ENCODE data around the gene ASIC1.

ASIC1 gene

DNA sequence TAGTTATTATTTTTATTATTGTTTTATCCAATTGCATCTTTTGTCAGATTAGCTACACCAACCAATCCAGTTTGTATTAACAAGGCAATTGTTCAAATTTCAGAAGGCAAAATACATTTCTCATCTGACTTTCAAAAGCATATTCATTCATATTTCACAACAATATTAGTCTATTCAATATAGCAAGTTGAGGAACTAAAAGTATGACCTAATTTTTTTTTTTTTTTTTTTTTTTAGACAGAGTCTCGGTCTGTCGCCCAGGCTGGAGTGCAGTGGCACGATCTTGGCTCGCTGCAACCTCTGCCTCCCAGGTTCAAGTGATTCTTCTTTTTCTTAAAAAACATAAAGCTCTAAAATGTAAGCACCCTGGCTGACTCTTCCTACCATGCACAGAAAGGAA is 71.9 kb downstream of the ASIC1 start:
- DNase-seq (ENCODE audit: low read depth) = no peak
- TF ChIP-seq CTCF (conservative IDR thresholded peaks at IDR 0.05; ENCODE audit: control insufficient read depth, insufficient read depth, low read depth, low read length) = no peak
- H3K4me3 ChIP-seq (ENCODE audit: control insufficient read depth, low read depth, low read length) = no peak overlapping the region

- peak; percentile 76 for DNase-seq (ENCODE audit: low read depth)
- peak; percentile 62 for TF ChIP-seq CTCF (conservative IDR thresholded peaks at IDR 0.05; ENCODE audit: control insufficient read depth, insufficient read depth, low read depth, low read length)
- H3K4me3 ChIP-seq (ENCODE audit: control insufficient read depth, low read depth, low read length) = no peak overlapping the region
Measured at GRCh38 chr12:50132505-50133135, 75.2 kb downstream of the ASIC1 start.

All from fibroblast of mammary gland (primary cell).